Measurements from ENCODE around the gene DNAAF6.
"Not testable (repeated sequence)": the region's sequence is repeated elsewhere in the genome, so short reads cannot be mapped to it uniquely, and the experiment has no call there.

DNAAF6 gene

GRCh38 chrX:107197319-107197718 is 9.1 kb upstream of the DNAAF6 start:
- ChIA-PET CTCF (no interaction called here), POLR2A (no interaction called here)
- no peak for DNase-seq (ENCODE audit: extremely low spot score)
- no peak for TF ChIP-seq CTCF (IDR thresholded peaks at IDR 0.05; ENCODE audit: control extremely low read depth, extremely low read depth, low read depth, missing control alignments)

DNA sequence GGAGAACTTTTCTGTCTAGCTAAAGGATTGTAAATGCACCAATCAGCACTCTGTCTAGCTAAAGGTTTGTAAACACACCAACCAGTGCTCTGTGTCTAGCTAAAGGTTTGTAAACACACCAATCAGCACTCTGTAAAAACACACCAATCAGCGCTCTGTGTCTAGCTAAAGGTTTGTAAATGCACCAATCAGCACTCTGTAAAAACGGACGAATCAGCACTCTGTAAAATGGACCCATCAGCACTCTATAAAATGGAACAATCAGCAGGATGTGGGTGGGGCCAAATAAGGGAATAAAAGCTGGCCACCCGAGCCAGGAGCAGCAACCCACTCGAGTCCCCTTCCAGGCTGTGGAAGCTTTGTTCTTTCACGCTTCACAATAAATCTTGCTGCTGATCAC is 8.3 kb upstream of the DNAAF6 start:
- DNase-seq (ENCODE audit: extremely low spot score); CTCF ChIA-PET; POLR2A ChIA-PET: not testable (repeated sequence)

GRCh38 chrX:107199491-107199890 is 6.9 kb upstream of the DNAAF6 start:
- no peak for DNase-seq (ENCODE audit: extremely low spot score)

DNA sequence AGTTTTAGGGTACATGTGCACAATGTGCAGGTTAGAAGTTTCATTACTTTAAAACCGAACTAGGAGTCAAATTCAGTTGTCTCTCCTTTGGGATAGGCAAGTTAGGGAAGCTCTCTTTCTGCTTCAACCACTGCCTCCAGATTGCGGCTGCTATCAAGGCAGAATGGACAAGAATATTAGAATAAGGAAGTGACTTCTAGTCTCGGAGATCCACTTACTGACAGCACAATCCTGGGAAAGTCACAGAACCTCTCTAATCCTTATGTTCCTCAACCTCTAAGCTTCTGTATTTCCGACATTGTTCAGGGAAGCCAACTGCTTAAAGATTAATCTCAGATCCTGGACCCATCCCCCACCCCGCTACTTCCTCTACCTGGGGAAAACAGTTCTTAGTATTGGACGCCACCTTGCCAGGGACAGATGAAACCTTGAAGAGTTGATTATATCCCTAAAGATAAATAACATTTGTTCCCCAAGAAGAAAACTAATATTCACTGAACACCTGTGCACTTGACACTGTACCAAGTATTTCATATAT is 2.3 kb upstream of the DNAAF6 start:
- no peak for TF ChIP-seq CTCF (IDR thresholded peaks at IDR 0.05; ENCODE audit: control extremely low read depth, extremely low read depth, low read depth, missing control alignments)
- ChIA-PET POLR2A (no interaction called here), CTCF (no interaction called here)
- no peak for DNase-seq (ENCODE audit: extremely low spot score)

More at GRCh38 chrX:107199491-107199890, 6.9 kb upstream of the DNAAF6 start:
- no peak for TF ChIP-seq CTCF (IDR thresholded peaks at IDR 0.05; ENCODE audit: control extremely low read depth, extremely low read depth, low read depth, missing control alignments)
- ChIA-PET CTCF (no interaction called here), POLR2A (no interaction called here)

GRCh38 chrX:107206697-107207065 is 270 bp downstream of the DNAAF6 start:
- CTCF ChIA-PET: no interaction called here
- TF ChIP-seq CTCF (IDR thresholded peaks at IDR 0.05; ENCODE audit: control extremely low read depth, extremely low read depth, low read depth, missing control alignments): no peak
- POLR2A ChIA-PET: interaction anchor here (0.6 kb wide), 1 partner anchor 169 kb away, joined by 5 read pairs; no protein-coding TSS in a partner anchor
- DNase-seq (ENCODE audit: extremely low spot score): no peak

GRCh38 chrX:107207089-107207488 is 678 bp downstream of the DNAAF6 start:
- peak; percentile 5 for DNase-seq (ENCODE audit: extremely low spot score)
- TF ChIP-seq CTCF (IDR thresholded peaks at IDR 0.05; ENCODE audit: control extremely low read depth, extremely low read depth, low read depth, missing control alignments): no peak
- ChIA-PET CTCF (no interaction called here), POLR2A (no interaction called here)

DNA sequence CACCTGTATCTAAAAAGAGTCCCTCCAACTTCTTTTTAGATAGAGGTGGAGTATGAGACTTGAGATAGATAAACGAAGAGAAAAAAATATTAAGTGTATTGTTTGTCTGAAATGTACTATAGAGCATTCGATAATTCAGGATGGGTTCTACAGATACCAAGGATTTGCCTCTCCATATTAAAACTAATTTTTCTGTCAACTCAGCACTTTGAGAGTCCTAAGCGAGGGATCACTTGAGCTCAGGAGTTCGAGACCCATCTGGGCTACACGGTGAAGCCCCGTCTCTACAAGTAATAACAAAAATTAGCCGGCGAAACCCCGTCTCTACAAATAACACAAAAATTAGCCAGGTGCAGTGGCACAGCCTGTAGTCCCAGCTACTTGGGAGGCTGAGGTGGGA is 1.5 kb downstream of the DNAAF6 start:
- ChIA-PET POLR2A (no interaction called here), CTCF (no interaction called here)
- no peak for DNase-seq (ENCODE audit: extremely low spot score)
- no peak for TF ChIP-seq CTCF (IDR thresholded peaks at IDR 0.05; ENCODE audit: control extremely low read depth, extremely low read depth, low read depth, missing control alignments)
